HEK293 (cell line): ENCODE measurements around the gene POLR1H.

ENCODE experiments used
- FEZF1 ChIP-seq: fragments of 450-650 bp; formaldehyde crosslinking; IDR thresholded peaks from 2 replicates; pipeline ENCODE4 v1.5.1; 2016; ENCODE audit warnings: missing biosample characterization, missing genetic modification characterization
- GLI4 ChIP-seq: fragments of 450-650 bp; formaldehyde crosslinking; IDR thresholded peaks from 2 replicates; pipeline ENCODE4 v1.5.1; 2016; ENCODE audit warnings: missing biosample characterization, missing genetic modification characterization
- KLF1 ChIP-seq: fragments of 450-650 bp; formaldehyde crosslinking; IDR thresholded peaks from 2 replicates; pipeline ENCODE4 v1.5.1; 2016; ENCODE audit warnings: missing biosample characterization, missing genetic modification characterization
- KLF17 ChIP-seq: fragments of 450-650 bp; formaldehyde crosslinking; IDR thresholded peaks from 2 replicates; pipeline ENCODE4 v1.5.1; 2016; ENCODE audit warnings: missing biosample characterization, missing genetic modification characterization
- OVOL3 ChIP-seq: fragments of 450-650 bp; formaldehyde crosslinking; IDR thresholded peaks from 2 replicates; pipeline ENCODE4 v1.5.1; 2016; ENCODE audit warnings: missing biosample characterization, missing genetic modification characterization
- PRDM1 ChIP-seq: fragments of 450-650 bp; formaldehyde crosslinking; IDR thresholded peaks from 2 replicates; pipeline ENCODE4; 2016; ENCODE audit warnings: missing biosample characterization, missing genetic modification characterization
- PRDM10 ChIP-seq: fragments of 450-650 bp; formaldehyde crosslinking; IDR thresholded peaks from 2 replicates; pipeline ENCODE4 v1.5.1; 2016; ENCODE audit warnings: missing biosample characterization, missing genetic modification characterization
- SP7 ChIP-seq: fragments of 450-650 bp; formaldehyde crosslinking; IDR thresholded peaks from 2 replicates; pipeline ENCODE4 v1.5.1; 2016; ENCODE audit warnings: missing biosample characterization, missing genetic modification characterization
- ZBTB20 ChIP-seq: fragments of 450-650 bp; formaldehyde crosslinking; IDR thresholded peaks from 2 replicates; pipeline ENCODE4 v1.5.1; 2016; ENCODE audit warnings: missing biosample characterization, missing genetic modification characterization
- ZBTB8A ChIP-seq: fragments of 450-650 bp; formaldehyde crosslinking; IDR thresholded peaks from 2 replicates; pipeline ENCODE4 v1.5.1; 2016; ENCODE audit warnings: missing biosample characterization, missing genetic modification characterization
- ZNF133 ChIP-seq: fragments of 450-650 bp; formaldehyde crosslinking; IDR thresholded peaks from 2 replicates; pipeline ENCODE4 v1.5.1; 2016; ENCODE audit warnings: missing biosample characterization, missing genetic modification characterization
- ZNF184 ChIP-seq: fragments of 450-650 bp; IDR thresholded peaks from 2 replicates; pipeline ENCODE4 v1.5.1; 2018; ENCODE audit warnings: missing biosample characterization, mild to moderate bottlenecking, missing genetic modification characterization
- ZNF2 ChIP-seq: fragments of 450-650 bp; formaldehyde crosslinking; IDR thresholded peaks from 2 replicates; pipeline ENCODE4 v1.5.1; 2016; ENCODE audit warnings: missing biosample characterization, missing genetic modification characterization
- ZNF26 ChIP-seq: fragments of 450-650 bp; formaldehyde crosslinking; IDR thresholded peaks from 2 replicates; pipeline ENCODE4 v1.5.1; 2016; ENCODE audit warnings: missing biosample characterization, missing genetic modification characterization
- ZNF292 ChIP-seq: fragments of 450-650 bp; formaldehyde crosslinking; IDR thresholded peaks from 2 replicates; pipeline ENCODE4 v1.5.1; 2016; ENCODE audit warnings: low read depth, missing biosample characterization, missing genetic modification characterization, borderline replicate concordance
- ZNF394 ChIP-seq: fragments of 450-650 bp; formaldehyde crosslinking; IDR thresholded peaks from 2 replicates; pipeline ENCODE4 v1.5.1; 2016; ENCODE audit warnings: missing biosample characterization, missing genetic modification characterization, mild to moderate bottlenecking, moderate library complexity, borderline replicate concordance
- ZNF473 ChIP-seq: fragments of 450-650 bp; formaldehyde crosslinking; IDR thresholded peaks from 2 replicates; pipeline ENCODE4 v1.5.1; 2017; ENCODE audit warnings: missing biosample characterization, missing genetic modification characterization
- ZNF561 ChIP-seq: fragments of 450-650 bp; IDR thresholded peaks from 2 replicates; pipeline ENCODE4 v1.5.1; 2018; ENCODE audit warnings: missing biosample characterization, missing genetic modification characterization, borderline replicate concordance
- ZNF610 ChIP-seq: fragments of 450-650 bp; formaldehyde crosslinking; IDR thresholded peaks from 2 replicates; pipeline ENCODE4 v1.5.1; 2016; ENCODE audit warnings: missing biosample characterization, missing genetic modification characterization, borderline replicate concordance
- ZNF623 ChIP-seq: fragments of 450-650 bp; formaldehyde crosslinking; IDR thresholded peaks from 2 replicates; pipeline ENCODE4 v1.5.1; 2016; ENCODE audit warnings: missing biosample characterization, missing genetic modification characterization
- ZNF629 ChIP-seq: fragments of 450-650 bp; formaldehyde crosslinking; IDR thresholded peaks from 2 replicates; pipeline ENCODE4 v1.5.1; 2017; ENCODE audit warnings: missing biosample characterization, missing genetic modification characterization
- ZNF654 ChIP-seq: fragments of 450-650 bp; formaldehyde crosslinking; IDR thresholded peaks from 2 replicates; pipeline ENCODE4 v1.5.1; 2016; ENCODE audit warnings: low read depth, missing biosample characterization, missing genetic modification characterization
- ZNF692 ChIP-seq: fragments of 450-650 bp; formaldehyde crosslinking; IDR thresholded peaks from 2 replicates; pipeline ENCODE4 v1.5.1; 2016; ENCODE audit warnings: missing biosample characterization, missing genetic modification characterization
- ZNF707 ChIP-seq: fragments of 450-650 bp; formaldehyde crosslinking; IDR thresholded peaks from 2 replicates; pipeline ENCODE4 v1.5.1; 2016; ENCODE audit warnings: missing biosample characterization, missing genetic modification characterization
- ZNF777 ChIP-seq: fragments of 450-650 bp; formaldehyde crosslinking; IDR thresholded peaks from 2 replicates; pipeline ENCODE4 v1.5.1; 2017; ENCODE audit warnings: missing biosample characterization, missing genetic modification characterization, borderline replicate concordance
- ZSCAN30 ChIP-seq: fragments of 450-650 bp; IDR thresholded peaks from 2 replicates; pipeline ENCODE4 v1.5.1; 2018; ENCODE audit warnings: missing biosample characterization, mild to moderate bottlenecking, missing genetic modification characterization, moderate library complexity
- ZXDB ChIP-seq: fragments of 450-650 bp; formaldehyde crosslinking; IDR thresholded peaks from 2 replicates; pipeline ENCODE4 v1.5.1; 2016; ENCODE audit warnings: missing biosample characterization, missing genetic modification characterization
- TF ChIP-seq, protein P1 (sequence below): fragments of 450-650 bp; formaldehyde crosslinking; optimal IDR thresholded peaks from 2 replicates; pipeline ENCODE3; 2016; ENCODE audit warnings: missing biosample characterization, mild to moderate bottlenecking, missing genetic modification characterization
- TF ChIP-seq, protein P2 (sequence below): fragments of 450-650 bp; formaldehyde crosslinking; IDR thresholded peaks from 2 replicates; pipeline ENCODE4 v1.5.1; 2017; ENCODE audit warnings: missing biosample characterization, missing genetic modification characterization

Gene POLR1H

GRCh38 chr6:30061092-30061857 lies at the start of gene POLR1H (continued):
- TF ChIP-seq ZNF473 (no peak), ZNF2 (tag by site-specific recombination) (0 out of 2 replicates have a peak, but pooled peaks have one; percentile 69), ZNF610 (tag by site-specific recombination) (peak; percentile 81), ZNF394 (tag by site-specific recombination) (peak; percentile 46; the same call in 1 of the 2 replicates), PRDM10 (tag by site-specific recombination) (peak; percentile 49), PRDM1 (peak; percentile 57), KLF17 (tag by site-specific recombination) (peak; percentile 88; the same call in 1 of the 2 replicates), ZNF623 (tag by site-specific recombination) (0 out of 2 replicates have a peak, but pooled peaks have one; percentile 12), ZNF654 (tag by site-specific recombination) (0 out of 2 replicates have a peak, but pooled peaks have one; percentile 17), ZNF26 (tag by site-specific recombination) (no peak), ZNF184 (tag by site-specific recombination) (peak; percentile 65; the same call in 1 of the 2 replicates), ZNF777 (tag by site-specific recombination) (no peak), ZNF561 (tag by site-specific recombination) (peak; percentile 77; the same call in 1 of the 2 replicates), KLF1 (tag by site-specific recombination) (peak; percentile 32; the same call in 1 of the 2 replicates), ZBTB8A (tag by site-specific recombination) (peak; percentile 78), OVOL3 (tag by site-specific recombination) (0 out of 2 replicates have a peak, but pooled peaks have one; percentile 20), FEZF1 (no peak), GLI4 (tag by site-specific recombination) (no peak), ZNF629 (tag by site-specific recombination) (peak; percentile 99), ZNF707 (tag by site-specific recombination) (no peak), ZSCAN30 (tag by site-specific recombination) (peak; percentile 82), ZNF133 (tag by site-specific recombination) (no peak), ZBTB20 (tag by site-specific recombination) (peak; percentile 100), ZNF692 (tag by site-specific recombination) (peak; percentile 78), ZNF292 (tag by site-specific recombination) (no peak), SP7 (tag by site-specific recombination) (peak; percentile 80), ZXDB (tag by site-specific recombination) (peak; percentile 93)
- TF ChIP-seq, protein P1, sequence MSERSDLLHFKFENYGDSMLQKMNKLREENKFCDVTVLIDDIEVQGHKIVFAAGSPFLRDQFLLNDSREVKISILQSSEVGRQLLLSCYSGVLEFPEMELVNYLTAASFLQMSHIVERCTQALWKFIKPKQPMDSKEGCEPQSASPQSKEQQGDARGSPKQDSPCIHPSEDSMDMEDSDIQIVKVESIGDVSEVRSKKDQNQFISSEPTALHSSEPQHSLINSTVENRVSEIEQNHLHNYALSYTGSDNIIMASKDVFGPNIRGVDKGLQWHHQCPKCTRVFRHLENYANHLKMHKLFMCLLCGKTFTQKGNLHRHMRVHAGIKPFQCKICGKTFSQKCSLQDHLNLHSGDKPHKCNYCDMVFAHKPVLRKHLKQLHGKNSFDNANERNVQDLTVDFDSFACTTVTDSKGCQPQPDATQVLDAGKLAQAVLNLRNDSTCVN (tag by site-specific recombination) = peak; percentile 60
- TF ChIP-seq, protein P2, sequence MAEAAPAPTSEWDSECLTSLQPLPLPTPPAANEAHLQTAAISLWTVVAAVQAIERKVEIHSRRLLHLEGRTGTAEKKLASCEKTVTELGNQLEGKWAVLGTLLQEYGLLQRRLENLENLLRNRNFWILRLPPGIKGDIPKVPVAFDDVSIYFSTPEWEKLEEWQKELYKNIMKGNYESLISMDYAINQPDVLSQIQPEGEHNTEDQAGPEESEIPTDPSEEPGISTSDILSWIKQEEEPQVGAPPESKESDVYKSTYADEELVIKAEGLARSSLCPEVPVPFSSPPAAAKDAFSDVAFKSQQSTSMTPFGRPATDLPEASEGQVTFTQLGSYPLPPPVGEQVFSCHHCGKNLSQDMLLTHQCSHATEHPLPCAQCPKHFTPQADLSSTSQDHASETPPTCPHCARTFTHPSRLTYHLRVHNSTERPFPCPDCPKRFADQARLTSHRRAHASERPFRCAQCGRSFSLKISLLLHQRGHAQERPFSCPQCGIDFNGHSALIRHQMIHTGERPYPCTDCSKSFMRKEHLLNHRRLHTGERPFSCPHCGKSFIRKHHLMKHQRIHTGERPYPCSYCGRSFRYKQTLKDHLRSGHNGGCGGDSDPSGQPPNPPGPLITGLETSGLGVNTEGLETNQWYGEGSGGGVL (tag by site-specific recombination) = peak; percentile 85
